WTC11 (cell line): Measurements from ENCODE around the gene HIBADH. TPM values are rescaled to one million over a fixed set of nuclear protein-coding genes. Genes with fewer than 3 reads are reported as not detected.

Experiments
- ATAC-seq: fragments of 200-7000 bp; cut with Tn5 transposase; 2 replicates; pipeline ENCODE4 v1.10.0; 2021; ENCODE audit warnings: mild to moderate bottlenecking, moderate library complexity
- CTCF ChIA-PET: fragments of 300-600 bp; sonication (Branson Sonifier 250); formaldehyde crosslinking; loops from one replicate; lab custom pipeline; 2021; ENCODE audit warnings: antibody characterized with exemption; lab: Charles Lee
- POLR2A ChIA-PET: fragments of 350-600 bp; sonication (Branson Sonifier 250); formaldehyde crosslinking; loops from one replicate; lab custom pipeline; 2021; ENCODE audit warnings: antibody characterized with exemption; lab: Charles Lee
- DNase-seq: peaks from one replicate; pipeline ENCODE4 v3.0.0; 2021; ENCODE audit warnings: low spot score
- H3K27ac Mint-ChIP-seq: 2 replicates; pipeline ENCODE4 v1.8.0; 2021; ENCODE audit warnings: mixed read lengths
- H3K27me3 Mint-ChIP-seq: 2 replicates; pipeline ENCODE4 v1.8.0; 2021; ENCODE audit warnings: low read depth, mild to moderate bottlenecking, moderate library complexity, mixed read lengths
- H3K36me3 Mint-ChIP-seq: 2 replicates; pipeline ENCODE4 v1.8.0; 2021; ENCODE audit warnings: mixed read lengths
- H3K4me1 Mint-ChIP-seq: 2 replicates; pipeline ENCODE4 v1.8.0; 2022; ENCODE audit warnings: mixed read lengths
- H3K4me3 Mint-ChIP-seq: 2 replicates; pipeline ENCODE4 v1.8.0; 2021; ENCODE audit warnings: mild to moderate bottlenecking, moderate library complexity, mixed read lengths
- H3K9me3 Mint-ChIP-seq: 2 replicates; pipeline ENCODE4 v1.8.0; 2021; ENCODE audit warnings: mixed read lengths
- ATF6 ChIP-seq: sonication (generic); formaldehyde crosslinking; IDR thresholded peaks from 2 replicates; pipeline ENCODE4 v1.8.1; 2023; ENCODE audit warnings: mild to moderate bottlenecking, missing genetic modification reagents
- CREB1 ChIP-seq: sonication (generic); formaldehyde crosslinking; IDR thresholded peaks from 2 replicates; pipeline ENCODE4 v1.8.0; 2023; ENCODE audit warnings: mild to moderate bottlenecking, missing genetic modification reagents
- ELF4 ChIP-seq: sonication (generic); formaldehyde crosslinking; IDR thresholded peaks from 2 replicates; pipeline ENCODE4 v1.8.1; 2022; ENCODE audit warnings: low read depth, mild to moderate bottlenecking, moderate library complexity, missing genetic modification reagents
- ERG ChIP-seq: fragments of 250-450 bp; sonication (Bioruptor Pico); IDR thresholded peaks from 2 replicates; pipeline ENCODE4 v1.8.0; 2021; ENCODE audit warnings: mild to moderate bottlenecking
- ESRRA ChIP-seq: sonication (generic); formaldehyde crosslinking; IDR thresholded peaks from 2 replicates; pipeline ENCODE4 v1.8.1; 2022; ENCODE audit warnings: mild to moderate bottlenecking, missing genetic modification reagents, borderline replicate concordance
- FOXK1 ChIP-seq: sonication (generic); formaldehyde crosslinking; IDR thresholded peaks from 2 replicates; pipeline ENCODE4 v1.8.0; 2022; ENCODE audit warnings: mild to moderate bottlenecking, moderate library complexity, missing genetic modification reagents
- GABPB1 ChIP-seq: sonication (generic); formaldehyde crosslinking; IDR thresholded peaks from 2 replicates; pipeline ENCODE4 v1.8.1; 2023; ENCODE audit warnings: mild to moderate bottlenecking, missing genetic modification reagents
- HMGA2 ChIP-seq: fragments of 250-450 bp; sonication (Bioruptor Pico); IDR thresholded peaks from 2 replicates; pipeline ENCODE4 v1.4.0; 2021; ENCODE audit warnings: mild to moderate bottlenecking, moderate library complexity
- NR1H2 ChIP-seq: sonication (generic); formaldehyde crosslinking; IDR thresholded peaks from 2 replicates; pipeline ENCODE4 v1.9.0; 2021; ENCODE audit warnings: mild to moderate bottlenecking, moderate library complexity, missing genetic modification reagents
- RORB ChIP-seq: fragments of 250-450 bp; sonication (Bioruptor Pico); IDR thresholded peaks from 2 replicates; pipeline ENCODE4 v1.9.0; 2021; ENCODE audit warnings: mild to moderate bottlenecking
- SMAD4 ChIP-seq: sonication (generic); formaldehyde crosslinking; IDR thresholded peaks from 2 replicates; pipeline ENCODE4 v1.8.0; 2022; ENCODE audit warnings: mild to moderate bottlenecking, missing genetic modification reagents
- ZBTB43 ChIP-seq: sonication (generic); formaldehyde crosslinking; IDR thresholded peaks from 2 replicates; pipeline ENCODE4 v1.8.1; 2023; ENCODE audit warnings: mild to moderate bottlenecking, missing genetic modification reagents
- ZNF263 ChIP-seq: sonication (generic); formaldehyde crosslinking; IDR thresholded peaks from 2 replicates; pipeline ENCODE4 v1.8.1; 2022; ENCODE audit warnings: low read depth, mild to moderate bottlenecking, moderate library complexity, missing genetic modification reagents
- ZNF281 ChIP-seq: sonication (generic); formaldehyde crosslinking; IDR thresholded peaks from 2 replicates; pipeline ENCODE4 v1.8.0; 2023; ENCODE audit warnings: mild to moderate bottlenecking, missing genetic modification reagents
- total RNA-seq: library from RNA; stranded (reverse); gene quantifications from 3 replicates; pipeline ENCODE4 v1.2.3, GENCODE V29; 2021
- TF ChIP-seq, protein P1 (sequence below): sonication (generic); formaldehyde crosslinking; conservative IDR thresholded peaks from 2 replicates; pipeline ENCODE4 v1.8.1; 2023; ENCODE audit warnings: mild to moderate bottlenecking, low read depth, missing genetic modification reagents, moderate library complexity
- TF ChIP-seq, protein P2 (sequence below): sonication (generic); formaldehyde crosslinking; IDR thresholded peaks from 2 replicates; pipeline ENCODE4 v1.8.1; 2023; ENCODE audit warnings: mild to moderate bottlenecking, moderate library complexity, missing genetic modification reagents
- TF ChIP-seq, protein P3 (sequence below): fragments of 250-450 bp; sonication (Bioruptor Pico); conservative IDR thresholded peaks from 2 replicates; pipeline ENCODE4 v1.9.0; 2021; ENCODE audit warnings: mild to moderate bottlenecking
- TF ChIP-seq, protein P4 (sequence below): sonication (generic); formaldehyde crosslinking; conservative IDR thresholded peaks from 2 replicates; pipeline ENCODE4 v1.8.1; 2022; ENCODE audit warnings: mild to moderate bottlenecking, missing genetic modification reagents
- TF ChIP-seq, protein P5 (sequence below): sonication (generic); formaldehyde crosslinking; IDR thresholded peaks from 2 replicates; pipeline ENCODE4 v1.8.1; 2023; ENCODE audit warnings: mild to moderate bottlenecking, missing genetic modification reagents, borderline replicate concordance

The HIBADH gene
- total RNA-seq, 1 experiment from 2014 or later = 27.9 TPM

DNA sequence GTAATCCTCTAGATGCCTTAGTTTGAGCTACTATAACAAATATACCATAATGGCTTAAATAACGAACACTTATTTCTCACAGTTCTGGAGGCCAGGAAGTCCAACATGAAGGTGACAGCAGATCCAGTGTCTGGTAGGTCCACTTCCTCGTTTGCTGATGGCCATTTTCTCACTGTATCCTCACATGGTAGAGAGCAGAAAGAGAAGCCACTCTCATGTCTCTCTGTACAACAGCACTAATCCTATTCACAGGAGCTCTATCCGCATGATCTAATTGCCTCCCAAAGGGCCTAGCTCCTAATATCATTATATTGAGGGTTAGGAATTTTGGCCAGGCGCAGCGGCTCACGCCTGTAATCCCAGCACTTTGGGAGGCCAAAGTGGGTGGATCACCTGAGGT, 10.2 kb downstream of the HIBADH start (continued):
- TF ChIP-seq, protein P1, sequence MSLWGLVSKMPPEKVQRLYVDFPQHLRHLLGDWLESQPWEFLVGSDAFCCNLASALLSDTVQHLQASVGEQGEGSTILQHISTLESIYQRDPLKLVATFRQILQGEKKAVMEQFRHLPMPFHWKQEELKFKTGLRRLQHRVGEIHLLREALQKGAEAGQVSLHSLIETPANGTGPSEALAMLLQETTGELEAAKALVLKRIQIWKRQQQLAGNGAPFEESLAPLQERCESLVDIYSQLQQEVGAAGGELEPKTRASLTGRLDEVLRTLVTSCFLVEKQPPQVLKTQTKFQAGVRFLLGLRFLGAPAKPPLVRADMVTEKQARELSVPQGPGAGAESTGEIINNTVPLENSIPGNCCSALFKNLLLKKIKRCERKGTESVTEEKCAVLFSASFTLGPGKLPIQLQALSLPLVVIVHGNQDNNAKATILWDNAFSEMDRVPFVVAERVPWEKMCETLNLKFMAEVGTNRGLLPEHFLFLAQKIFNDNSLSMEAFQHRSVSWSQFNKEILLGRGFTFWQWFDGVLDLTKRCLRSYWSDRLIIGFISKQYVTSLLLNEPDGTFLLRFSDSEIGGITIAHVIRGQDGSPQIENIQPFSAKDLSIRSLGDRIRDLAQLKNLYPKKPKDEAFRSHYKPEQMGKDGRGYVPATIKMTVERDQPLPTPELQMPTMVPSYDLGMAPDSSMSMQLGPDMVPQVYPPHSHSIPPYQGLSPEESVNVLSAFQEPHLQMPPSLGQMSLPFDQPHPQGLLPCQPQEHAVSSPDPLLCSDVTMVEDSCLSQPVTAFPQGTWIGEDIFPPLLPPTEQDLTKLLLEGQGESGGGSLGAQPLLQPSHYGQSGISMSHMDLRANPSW = no peak
- TF ChIP-seq, protein P2, sequence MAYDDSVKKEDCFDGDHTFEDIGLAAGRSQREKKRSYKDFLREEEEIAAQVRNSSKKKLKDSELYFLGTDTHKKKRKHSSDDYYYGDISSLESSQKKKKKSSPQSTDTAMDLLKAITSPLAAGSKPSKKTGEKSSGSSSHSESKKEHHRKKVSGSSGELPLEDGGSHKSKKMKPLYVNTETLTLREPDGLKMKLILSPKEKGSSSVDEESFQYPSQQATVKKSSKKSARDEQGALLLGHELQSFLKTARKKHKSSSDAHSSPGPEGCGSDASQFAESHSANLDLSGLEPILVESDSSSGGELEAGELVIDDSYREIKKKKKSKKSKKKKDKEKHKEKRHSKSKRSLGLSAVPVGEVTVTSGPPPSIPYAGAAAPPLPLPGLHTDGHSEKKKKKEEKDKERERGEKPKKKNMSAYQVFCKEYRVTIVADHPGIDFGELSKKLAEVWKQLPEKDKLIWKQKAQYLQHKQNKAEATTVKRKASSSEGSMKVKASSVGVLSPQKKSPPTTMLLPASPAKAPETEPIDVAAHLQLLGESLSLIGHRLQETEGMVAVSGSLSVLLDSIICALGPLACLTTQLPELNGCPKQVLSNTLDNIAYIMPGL (CRISPR knock-in tag) = no peak
- TF ChIP-seq, protein P3, sequence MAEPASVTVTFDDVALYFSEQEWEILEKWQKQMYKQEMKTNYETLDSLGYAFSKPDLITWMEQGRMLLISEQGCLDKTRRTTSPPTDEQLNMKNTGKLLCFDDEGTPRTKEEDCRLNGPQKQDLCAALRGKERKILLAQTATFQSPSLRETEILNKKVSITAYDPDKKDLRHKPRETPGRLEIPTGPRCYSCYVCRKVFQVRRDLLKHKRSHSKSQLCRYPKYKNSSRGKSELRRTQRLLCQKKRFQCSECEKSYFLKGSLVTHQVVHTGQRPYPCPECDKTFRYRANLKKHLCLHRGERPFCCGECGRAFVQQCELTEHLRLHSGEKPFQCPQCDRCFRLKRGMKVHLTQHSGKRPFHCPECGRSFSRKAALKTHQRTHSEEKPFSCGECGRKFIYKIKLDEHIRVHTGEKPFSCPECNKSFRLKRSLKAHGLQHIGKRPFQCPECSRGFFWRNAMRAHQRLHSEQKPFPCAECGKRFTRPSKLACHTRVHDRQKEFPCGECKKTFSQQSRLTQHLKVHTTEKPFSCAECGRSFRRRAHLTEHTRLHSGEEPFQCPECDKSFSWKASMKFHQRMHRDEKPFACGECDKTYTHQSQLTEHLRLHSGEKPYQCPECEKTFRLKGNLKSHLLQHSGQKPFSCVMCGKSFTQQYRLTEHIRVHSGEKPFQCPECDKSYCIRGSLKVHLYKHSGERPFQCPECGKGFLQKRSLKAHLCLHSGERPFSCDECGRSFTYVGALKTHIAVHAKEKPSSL = no peak
- no peak for TF ChIP-seq NR1H2
- no peak for TF ChIP-seq HMGA2
- TF ChIP-seq, protein P4, sequence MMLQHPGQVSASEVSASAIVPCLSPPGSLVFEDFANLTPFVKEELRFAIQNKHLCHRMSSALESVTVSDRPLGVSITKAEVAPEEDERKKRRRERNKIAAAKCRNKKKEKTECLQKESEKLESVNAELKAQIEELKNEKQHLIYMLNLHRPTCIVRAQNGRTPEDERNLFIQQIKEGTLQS (CRISPR knock-in tag) = no peak
- TF ChIP-seq ZNF281 (CRISPR knock-in tag) = no peak
- TF ChIP-seq ESRRA (CRISPR knock-in tag) = no peak
- no peak for TF ChIP-seq ERG
- no peak for TF ChIP-seq CREB1 (CRISPR knock-in tag)

GRCh38 chr7:27651702-27652101, 11.0 kb downstream of the HIBADH start:
- Mint-ChIP-seq H3K9me3 (no peaks in the 10 kb centered on the region), H3K27ac (no peak overlapping the region), H3K36me3 (peaks cover 19% of the 10 kb centered on the region), H3K4me3 (no peak overlapping the region), H3K4me1 (no peaks in the 10 kb centered on the region; the same call in 1 of the 2 replicates), H3K27me3 (no peaks in the 10 kb centered on the region)
- ATAC-seq (no peak), DNase-seq (no peak)
- POLR2A ChIA-PET = no interaction called here
- CTCF ChIA-PET = no interaction called here
- TF ChIP-seq ELF4 (CRISPR knock-in tag) (no peak), FOXK1 (CRISPR knock-in tag) (no peak), ZNF263 (no peak), GABPB1 (CRISPR knock-in tag) (no peak), RORB (CRISPR knock-in tag) (no peak), SMAD4 (CRISPR knock-in tag) (no peak), ZBTB43 (CRISPR knock-in tag) (no peak), ATF6 (CRISPR knock-in tag) (no peak)
- TF ChIP-seq, protein P5, sequence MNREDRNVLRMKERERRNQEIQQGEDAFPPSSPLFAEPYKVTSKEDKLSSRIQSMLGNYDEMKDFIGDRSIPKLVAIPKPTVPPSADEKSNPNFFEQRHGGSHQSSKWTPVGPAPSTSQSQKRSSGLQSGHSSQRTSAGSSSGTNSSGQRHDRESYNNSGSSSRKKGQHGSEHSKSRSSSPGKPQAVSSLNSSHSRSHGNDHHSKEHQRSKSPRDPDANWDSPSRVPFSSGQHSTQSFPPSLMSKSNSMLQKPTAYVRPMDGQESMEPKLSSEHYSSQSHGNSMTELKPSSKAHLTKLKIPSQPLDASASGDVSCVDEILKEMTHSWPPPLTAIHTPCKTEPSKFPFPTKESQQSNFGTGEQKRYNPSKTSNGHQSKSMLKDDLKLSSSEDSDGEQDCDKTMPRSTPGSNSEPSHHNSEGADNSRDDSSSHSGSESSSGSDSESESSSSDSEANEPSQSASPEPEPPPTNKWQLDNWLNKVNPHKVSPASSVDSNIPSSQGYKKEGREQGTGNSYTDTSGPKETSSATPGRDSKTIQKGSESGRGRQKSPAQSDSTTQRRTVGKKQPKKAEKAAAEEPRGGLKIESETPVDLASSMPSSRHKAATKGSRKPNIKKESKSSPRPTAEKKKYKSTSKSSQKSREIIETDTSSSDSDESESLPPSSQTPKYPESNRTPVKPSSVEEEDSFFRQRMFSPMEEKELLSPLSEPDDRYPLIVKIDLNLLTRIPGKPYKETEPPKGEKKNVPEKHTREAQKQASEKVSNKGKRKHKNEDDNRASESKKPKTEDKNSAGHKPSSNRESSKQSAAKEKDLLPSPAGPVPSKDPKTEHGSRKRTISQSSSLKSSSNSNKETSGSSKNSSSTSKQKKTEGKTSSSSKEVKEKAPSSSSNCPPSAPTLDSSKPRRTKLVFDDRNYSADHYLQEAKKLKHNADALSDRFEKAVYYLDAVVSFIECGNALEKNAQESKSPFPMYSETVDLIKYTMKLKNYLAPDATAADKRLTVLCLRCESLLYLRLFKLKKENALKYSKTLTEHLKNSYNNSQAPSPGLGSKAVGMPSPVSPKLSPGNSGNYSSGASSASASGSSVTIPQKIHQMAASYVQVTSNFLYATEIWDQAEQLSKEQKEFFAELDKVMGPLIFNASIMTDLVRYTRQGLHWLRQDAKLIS (CRISPR knock-in tag) = no peak
